ENCODE results near the gene PI4K2A. TPM values are rescaled to one million over a fixed set of nuclear protein-coding genes. Genes with fewer than 3 reads are reported as not detected.
"Not testable (repeated sequence)": the region's sequence is repeated elsewhere in the genome, so short reads cannot be mapped to it uniquely, and the experiment has no call there.

PI4K2A gene
- total RNA-seq, 2 experiments from 2014 or later, result 10.5 to 13.2 TPM

GRCh38 chr10:97639090-97639489 is 1.4 kb upstream of the PI4K2A start:
- H3K4me3 Mint-ChIP-seq; H3K27me3 Mint-ChIP-seq; H3K36me3 Mint-ChIP-seq; H3K9me3 Mint-ChIP-seq (ENCODE audit: low read depth); ATAC-seq; CTCF ChIA-PET; DNase-seq: not testable (repeated sequence)
- Mint-ChIP-seq H3K4me1 (peaks cover 23% of the 10 kb centered on the region), H3K27ac (peak overlapping the region; percentile 32)

DNA sequence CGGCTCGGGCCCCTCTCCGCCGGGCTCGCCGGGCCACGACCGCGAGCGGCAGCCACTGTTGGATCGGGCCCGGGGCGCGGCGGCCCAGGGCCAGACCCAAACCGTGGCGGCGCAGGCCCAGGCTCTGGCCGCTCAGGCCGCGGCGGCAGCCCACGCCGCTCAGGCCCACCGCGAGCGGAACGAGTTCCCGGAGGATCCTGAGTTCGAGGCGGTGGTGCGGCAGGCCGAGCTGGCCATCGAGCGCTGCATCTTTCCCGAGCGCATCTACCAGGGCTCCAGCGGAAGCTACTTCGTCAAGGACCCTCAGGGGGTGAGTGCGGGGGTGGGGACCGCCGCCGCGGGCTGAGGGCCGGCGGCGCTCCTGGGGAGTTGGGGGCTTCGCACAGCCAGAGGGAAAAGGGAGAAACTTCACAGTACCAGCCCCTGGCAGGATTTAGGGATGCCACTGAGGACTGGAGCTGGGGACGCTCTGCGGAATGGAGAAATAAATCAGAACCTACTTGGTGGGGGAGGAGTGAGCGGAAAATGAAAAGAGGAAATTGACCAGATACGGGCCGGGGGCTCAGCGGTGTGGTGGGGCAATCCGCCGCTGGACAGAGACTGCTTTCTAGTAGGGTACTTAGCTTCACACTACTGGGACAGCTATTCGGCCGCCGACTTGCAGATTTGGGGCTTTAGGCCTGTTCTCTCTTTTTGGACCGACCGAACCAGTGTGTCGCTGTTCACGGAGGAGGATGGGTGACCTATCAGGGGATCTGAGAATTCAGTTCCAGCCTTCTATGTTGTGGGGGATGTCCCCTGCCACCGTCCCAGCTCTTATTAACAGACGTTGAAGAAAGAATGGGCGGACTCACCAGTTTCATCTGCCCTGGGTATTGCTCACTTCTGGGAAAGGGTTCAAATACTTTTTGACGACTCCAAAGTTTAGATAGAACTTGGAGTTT is 669 bp downstream of the PI4K2A start:
- Mint-ChIP-seq H3K27ac (peak overlapping the region; percentile 88), H3K9me3 (ENCODE audit: low read depth) (no peaks in the 10 kb centered on the region), H3K4me3 (peak overlapping the region; percentile 94), H3K4me1 (peaks cover 26% of the 10 kb centered on the region), H3K36me3 (peaks cover 18% of the 10 kb centered on the region), H3K27me3 (no peaks in the 10 kb centered on the region)
- CTCF ChIA-PET, result interaction anchor here (1.0 to 2.8 kb wide), 7 partner anchors 8 to 69 kb away, joined by 3 to 8 read pairs (median 3); partner anchors contain the start of gene ANKRD2
- DNase-seq (peak; percentile 52), ATAC-seq (no peak)

DNA sequence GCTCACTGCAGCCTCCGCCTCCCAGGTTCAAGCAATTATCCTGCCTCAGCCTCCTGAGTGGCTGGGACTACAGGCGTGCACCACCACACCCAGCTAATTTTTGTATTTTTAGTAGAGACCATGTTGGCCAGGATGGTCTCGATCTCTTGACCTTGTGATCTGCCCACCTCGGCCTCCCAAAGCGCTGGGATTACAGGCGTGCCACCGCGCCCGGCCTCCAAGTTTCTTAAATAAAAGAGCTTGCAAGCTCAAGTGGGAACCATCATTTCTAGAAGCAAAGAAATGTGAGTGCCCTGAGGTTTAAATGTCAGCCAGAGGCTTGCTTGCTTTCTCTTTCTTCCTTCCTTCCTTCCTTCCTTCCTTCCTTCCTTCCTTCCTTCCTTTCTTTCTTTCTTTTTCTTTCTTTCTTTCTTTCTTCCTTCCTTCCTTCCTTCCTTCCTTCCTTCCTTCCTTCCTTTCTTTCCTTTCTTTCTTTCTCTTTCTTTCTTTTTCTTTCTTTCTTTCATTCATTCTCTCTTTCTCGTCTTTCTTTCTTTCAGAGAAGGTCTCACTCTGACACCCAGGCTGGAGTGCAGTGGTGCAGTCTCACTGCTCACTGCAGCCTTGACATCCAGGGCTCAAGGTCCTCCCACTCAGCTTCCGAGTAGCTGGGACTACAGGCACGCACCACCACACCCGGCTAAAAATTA is 2.1 kb downstream of the PI4K2A start:
- not testable (repeated sequence) for DNase-seq; H3K27ac Mint-ChIP-seq; H3K9me3 Mint-ChIP-seq (ENCODE audit: low read depth); H3K27me3 Mint-ChIP-seq; ATAC-seq
- peak overlapping the region; percentile 24 for H3K4me3 Mint-ChIP-seq
- peaks cover 29% of the 10 kb centered on the region for H3K4me1 Mint-ChIP-seq
- peaks cover 18% of the 10 kb centered on the region for H3K36me3 Mint-ChIP-seq
- CTCF ChIA-PET, result interaction anchor here (1.4 to 2.8 kb wide), 3 partner anchors 20 to 71 kb away, joined by 3 to 8 read pairs (median 3); partner anchors contain the start of gene ANKRD2

DNA sequence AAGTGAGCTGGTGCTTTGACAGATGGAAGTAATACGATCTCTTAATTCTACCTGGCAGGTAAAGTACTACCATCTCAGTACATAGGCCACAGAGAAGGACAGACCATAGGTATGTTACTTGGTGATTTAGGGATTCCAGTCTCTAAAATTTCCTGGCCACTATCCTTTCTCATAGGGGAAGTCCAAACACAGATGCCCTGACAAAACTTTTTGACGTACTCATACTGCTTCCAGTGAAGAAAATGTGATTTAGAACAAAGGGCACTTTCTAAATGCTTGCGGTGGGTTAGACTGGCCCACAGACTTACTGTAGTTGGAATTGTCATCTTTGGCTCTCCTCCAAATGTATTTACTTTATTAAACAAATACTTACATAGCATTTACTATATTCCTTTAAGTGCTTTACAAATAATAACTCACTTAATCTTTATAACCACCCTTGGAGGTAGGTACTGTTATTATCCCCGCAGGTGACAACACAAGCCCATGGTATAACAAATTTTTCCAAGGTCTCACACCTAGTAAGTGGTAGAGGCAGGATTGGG is 3.0 kb downstream of the PI4K2A start:
- no peak for DNase-seq
- Mint-ChIP-seq H3K36me3 (peaks cover 18% of the 10 kb centered on the region), H3K27ac (no peak overlapping the region), H3K4me1 (peaks cover 32% of the 10 kb centered on the region), H3K27me3 (no peaks in the 10 kb centered on the region), H3K9me3 (ENCODE audit: low read depth) (no peaks in the 10 kb centered on the region), H3K4me3 (peak overlapping the region; percentile 16)
- no peak for ATAC-seq
- CTCF ChIA-PET, result no interaction called here

DNA sequence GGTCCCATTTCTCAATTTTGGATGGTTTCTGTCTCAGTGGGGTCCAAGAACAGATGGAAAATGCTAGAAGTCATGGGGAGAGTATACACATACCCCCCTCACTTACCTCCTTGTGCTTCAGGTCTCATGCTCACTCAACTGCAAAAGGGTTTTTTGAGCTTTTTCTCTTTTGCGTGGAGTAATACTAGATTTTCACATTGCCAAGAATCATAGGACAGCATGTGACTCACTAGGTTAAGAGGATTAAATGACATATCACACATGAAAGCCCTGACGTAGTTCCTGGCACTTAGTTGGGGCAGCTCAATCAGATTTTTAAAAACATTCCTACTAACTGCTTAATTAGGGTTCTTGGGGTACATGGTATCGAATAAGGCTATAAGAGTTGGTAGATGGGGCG is 4.5 kb downstream of the PI4K2A start:
- Mint-ChIP-seq H3K9me3 (ENCODE audit: low read depth) (no peaks in the 10 kb centered on the region), H3K27ac (no peak overlapping the region), H3K4me3 (no peak overlapping the region), H3K4me1 (peaks cover 42% of the 10 kb centered on the region), H3K27me3 (no peaks in the 10 kb centered on the region), H3K36me3 (peaks cover 21% of the 10 kb centered on the region)
- CTCF ChIA-PET, result interaction anchor here (0.6 to 1.7 kb wide), 2 partner anchors 18 to 65 kb away, joined by 3 read pairs; no protein-coding TSS in a partner anchor
- no peak for ATAC-seq
- DNase-seq, result no peak

GRCh38 chr10:97647556-97647955 is 7.1 kb downstream of the PI4K2A start:
- H3K4me3 Mint-ChIP-seq, result no peak overlapping the region
- peaks cover 28% of the 10 kb centered on the region for H3K36me3 Mint-ChIP-seq
- DNase-seq (no peak), ATAC-seq (no peak)
- no peak overlapping the region for H3K27ac Mint-ChIP-seq
- CTCF ChIA-PET, result no interaction called here
- peaks cover 27% of the 10 kb centered on the region for H3K4me1 Mint-ChIP-seq
- no peaks in the 10 kb centered on the region for H3K9me3 Mint-ChIP-seq (ENCODE audit: low read depth)
- H3K27me3 Mint-ChIP-seq, result no peaks in the 10 kb centered on the region

- no peaks in the 10 kb centered on the region for H3K27me3 Mint-ChIP-seq
- no peak overlapping the region for H3K4me3 Mint-ChIP-seq
- CTCF ChIA-PET, result interaction anchor here (0.7 to 1.8 kb wide), 8 partner anchors 8 to 95 kb away, joined by 3 to 8 read pairs (median 4); partner anchors contain the start of genes AVPI1 and PI4K2A
- DNase-seq (peak; percentile 67), ATAC-seq (peak; percentile 100)
- no peaks in the 10 kb centered on the region for H3K9me3 Mint-ChIP-seq (ENCODE audit: low read depth)
- peaks cover 19% of the 10 kb centered on the region for H3K4me1 Mint-ChIP-seq
- peak overlapping the region; percentile 82 for H3K27ac Mint-ChIP-seq
- H3K36me3 Mint-ChIP-seq, result peaks cover 30% of the 10 kb centered on the region
Measured at GRCh38 chr10:97648562-97649404, 8.3 kb downstream of the PI4K2A start.

GRCh38 chr10:97649405-97649750 is 8.9 kb downstream of the PI4K2A start:
- H3K4me1 Mint-ChIP-seq, result peaks cover 19% of the 10 kb centered on the region
- DNase-seq; H3K27me3 Mint-ChIP-seq; ATAC-seq; H3K4me3 Mint-ChIP-seq; H3K9me3 Mint-ChIP-seq (ENCODE audit: low read depth): not testable (repeated sequence)
- peak overlapping the region; percentile 82 for H3K27ac Mint-ChIP-seq
- CTCF ChIA-PET, result interaction anchor here (0.7 to 1.8 kb wide), 8 partner anchors 9 to 96 kb away, joined by 3 to 8 read pairs (median 4); partner anchors contain the start of genes AVPI1 and PI4K2A
- peaks cover 32% of the 10 kb centered on the region for H3K36me3 Mint-ChIP-seq

DNA sequence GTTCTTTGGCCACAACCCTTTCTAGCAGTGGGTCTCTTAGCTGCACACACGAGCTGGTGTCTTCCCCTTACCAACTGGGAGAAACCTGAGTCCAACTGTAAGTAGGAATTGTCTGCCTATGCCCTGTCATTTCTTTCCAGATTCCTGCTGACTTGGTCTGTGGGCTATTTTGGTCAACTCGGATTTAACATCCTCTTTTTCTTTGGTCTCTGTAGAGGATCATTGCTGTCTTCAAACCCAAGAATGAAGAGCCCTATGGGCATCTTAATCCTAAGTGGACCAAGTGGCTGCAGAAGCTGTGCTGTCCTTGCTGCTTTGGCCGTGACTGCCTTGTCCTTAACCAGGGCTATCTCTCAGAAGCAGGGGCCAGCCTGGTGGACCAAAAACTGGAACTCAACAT is 10.3 kb downstream of the PI4K2A start:
- Mint-ChIP-seq H3K36me3 (peaks cover 23% of the 10 kb centered on the region), H3K27me3 (no peaks in the 10 kb centered on the region), H3K27ac (no peak overlapping the region), H3K4me1 (peaks cover 18% of the 10 kb centered on the region), H3K9me3 (ENCODE audit: low read depth) (no peaks in the 10 kb centered on the region), H3K4me3 (no peak overlapping the region)
- DNase-seq, result no peak
- CTCF ChIA-PET, result no interaction called here
- ATAC-seq, result no peak

- Mint-ChIP-seq H3K4me3 (no peak overlapping the region), H3K27ac (no peak overlapping the region), H3K4me1 (peaks cover 16% of the 10 kb centered on the region), H3K27me3 (no peaks in the 10 kb centered on the region), H3K36me3 (peaks cover 30% of the 10 kb centered on the region), H3K9me3 (ENCODE audit: low read depth) (no peaks in the 10 kb centered on the region)
- CTCF ChIA-PET, result no interaction called here
- ATAC-seq (no peak), DNase-seq (no peak)
Measured at GRCh38 chr10:97651773-97652172, 11.3 kb downstream of the PI4K2A start.

DNA sequence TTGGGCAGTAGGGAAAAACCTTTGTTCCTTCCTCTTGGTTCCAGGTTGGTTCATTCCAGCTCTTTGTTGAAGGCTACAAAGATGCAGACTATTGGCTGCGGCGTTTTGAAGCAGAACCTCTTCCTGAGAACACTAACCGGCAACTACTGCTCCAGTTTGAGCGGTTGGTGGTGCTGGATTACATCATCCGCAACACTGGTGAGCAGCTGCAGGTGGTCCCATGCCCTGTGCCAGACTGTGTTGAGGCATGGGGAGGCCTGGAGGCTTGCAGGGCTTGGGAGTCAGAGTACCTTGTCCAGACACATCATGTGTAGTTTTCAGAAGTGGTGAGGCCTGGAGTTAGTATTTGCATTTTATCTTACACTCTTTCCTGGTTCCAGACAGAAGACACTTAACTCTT is 16.3 kb downstream of the PI4K2A start:
- Mint-ChIP-seq H3K9me3 (ENCODE audit: low read depth) (no peaks in the 10 kb centered on the region), H3K36me3 (peaks cover 26% of the 10 kb centered on the region), H3K27me3 (no peaks in the 10 kb centered on the region), H3K27ac (no peak overlapping the region), H3K4me1 (no peaks in the 10 kb centered on the region), H3K4me3 (no peak overlapping the region)
- CTCF ChIA-PET, result interaction anchor here (2.3 kb wide), 1 partner anchor 44 kb away, joined by 5 read pairs; no protein-coding TSS in a partner anchor
- DNase-seq (no peak), ATAC-seq (no peak)

GRCh38 chr10:97659589-97659988 is 19.1 kb downstream of the PI4K2A start:
- ATAC-seq (no peak), DNase-seq (no peak)
- Mint-ChIP-seq H3K27ac (no peak overlapping the region), H3K27me3 (no peaks in the 10 kb centered on the region), H3K4me1 (no peaks in the 10 kb centered on the region), H3K36me3 (peaks cover 21% of the 10 kb centered on the region), H3K4me3 (no peak overlapping the region), H3K9me3 (ENCODE audit: low read depth) (no peaks in the 10 kb centered on the region)
- CTCF ChIA-PET, result interaction anchor here (0.7 kb wide), 1 partner anchor 19 kb away, joined by 4 read pairs; no protein-coding TSS in a partner anchor
